Measurements from ENCODE around the gene SEMA4C. TPM values are rescaled to one million over a fixed set of nuclear protein-coding genes. Genes with fewer than 3 reads are reported as not detected.

Gene SEMA4C
- total RNA-seq = 1 to 10 TPM; 7.7 to 8.5 TPM

- intact Hi-C loops (cut with micrococcal nuclease) = no loop called here
These were observed at the start of gene SEMA4C for GRCh38 chr2:96869822-96870625. Gene SEMA4C (minus strand): TSS chr2:96870080. CDS start chr2:96867886, 2,194 bp downstream.

GRCh38 chr2:96918754-96919550 lies 49.1 kb upstream of the SEMA4C start:
- CTCF ChIA-PET = interaction anchor here (0.6 kb wide), 1 partner anchor 99 kb away, joined by 3 read pairs; no protein-coding TSS in a partner anchor
- Mint-ChIP-seq H3K9me3 (peaks cover 15% of the 10 kb centered on the region), H3K36me3 (ENCODE audit: low read depth) (no peaks in the 10 kb centered on the region), H3K4me1 (ENCODE audit: low read depth) (peaks cover 30% of the 10 kb centered on the region), H3K27ac (no peak overlapping the region), H3K4me3 (no peak overlapping the region), H3K27me3 (ENCODE audit: low read depth) (no peaks in the 10 kb centered on the region)
- intact Hi-C loops (cut with micrococcal nuclease) = no loop called here
- DNase-seq = no peak

More at GRCh38 chr2:96869822-96870625, at the start of gene SEMA4C:
- H3K9me3 Mint-ChIP-seq = no peaks in the 10 kb centered on the region
- H3K36me3 Mint-ChIP-seq (ENCODE audit: low read depth) = peaks cover 4% of the 10 kb centered on the region
- peaks cover 6% of the 10 kb centered on the region for H3K27me3 Mint-ChIP-seq (ENCODE audit: low read depth)
- H3K4me3 Mint-ChIP-seq = peak within 1 kb of the TSS; percentile 62
- H3K4me1 Mint-ChIP-seq (ENCODE audit: low read depth) = peaks cover 50% of the 10 kb centered on the region
- peak; percentile 31 for DNase-seq
- no peak within 1 kb of the TSS for H3K27ac Mint-ChIP-seq
- CTCF ChIA-PET = interaction anchor here (0.6 to 3.3 kb wide), 5 partner anchors 10 to 81 kb away, joined by 3 to 25 read pairs (median 8); partner anchors contain the start of gene ANKRD39

- Mint-ChIP-seq H3K4me1 (ENCODE audit: low read depth) (peaks cover 34% of the 10 kb centered on the region), H3K27me3 (ENCODE audit: low read depth) (no peaks in the 10 kb centered on the region), H3K36me3 (ENCODE audit: low read depth) (no peaks in the 10 kb centered on the region), H3K9me3 (peaks cover 15% of the 10 kb centered on the region), H3K4me3 (no peak overlapping the region), H3K27ac (no peak overlapping the region)
- intact Hi-C loops (cut with micrococcal nuclease) = no loop called here
- no peak for DNase-seq
- CTCF ChIA-PET = interaction anchor here (2.5 kb wide), 1 partner anchor 60 kb away, joined by 5 read pairs; the partner anchor contains the start of gene ANKRD39
These were observed 48.3 kb upstream of the SEMA4C start for GRCh38 chr2:96918092-96918753.

- Mint-ChIP-seq H3K4me1 (ENCODE audit: low read depth) (peaks cover 41% of the 10 kb centered on the region), H3K4me3 (no peak overlapping the region), H3K36me3 (ENCODE audit: low read depth) (no peaks in the 10 kb centered on the region), H3K27me3 (ENCODE audit: low read depth) (no peaks in the 10 kb centered on the region), H3K9me3 (peaks cover 15% of the 10 kb centered on the region), H3K27ac (no peak overlapping the region)
- intact Hi-C loops (cut with micrococcal nuclease) = no loop called here
- DNase-seq = no peak
- CTCF ChIA-PET = interaction anchor here (2.5 kb wide), 1 partner anchor 59 kb away, joined by 5 read pairs; the partner anchor contains the start of gene ANKRD39
These were observed 47.0 kb upstream of the SEMA4C start for GRCh38 chr2:96916646-96917543.

GRCh38 chr2:96916156-96916630 lies 46.3 kb upstream of the SEMA4C start:
- Mint-ChIP-seq H3K36me3 (ENCODE audit: low read depth) (no peaks in the 10 kb centered on the region), H3K4me3 (no peak overlapping the region), H3K27me3 (ENCODE audit: low read depth) (no peaks in the 10 kb centered on the region)

GRCh38 chr2:96914332-96914731 lies 44.5 kb upstream of the SEMA4C start:
- H3K27me3 Mint-ChIP-seq (ENCODE audit: low read depth) = no peaks in the 10 kb centered on the region
- intact Hi-C loops (cut with micrococcal nuclease) = no loop called here
- no peak for DNase-seq
- peaks cover 15% of the 10 kb centered on the region for H3K9me3 Mint-ChIP-seq
- H3K4me3 Mint-ChIP-seq = peak overlapping the region; percentile 48
- H3K4me1 Mint-ChIP-seq (ENCODE audit: low read depth) = peaks cover 54% of the 10 kb centered on the region
- peak overlapping the region; percentile 65 for H3K27ac Mint-ChIP-seq
- CTCF ChIA-PET = no interaction called here
- no peaks in the 10 kb centered on the region for H3K36me3 Mint-ChIP-seq (ENCODE audit: low read depth)

More at GRCh38 chr2:96916156-96916630, 46.3 kb upstream of the SEMA4C start:
- H3K4me1 Mint-ChIP-seq (ENCODE audit: low read depth) = peaks cover 47% of the 10 kb centered on the region
- no peak overlapping the region for H3K27ac Mint-ChIP-seq
- peaks cover 15% of the 10 kb centered on the region for H3K9me3 Mint-ChIP-seq
- DNase-seq = no peak
- intact Hi-C loops (cut with micrococcal nuclease) = no loop called here
- CTCF ChIA-PET = interaction anchor here (2.5 kb wide), 1 partner anchor 58 kb away, joined by 5 read pairs; the partner anchor contains the start of gene ANKRD39

- Mint-ChIP-seq H3K4me3 (peak overlapping the region; percentile 48), H3K27ac (peak overlapping the region; percentile 65), H3K9me3 (peaks cover 15% of the 10 kb centered on the region), H3K36me3 (ENCODE audit: low read depth) (no peaks in the 10 kb centered on the region), H3K27me3 (ENCODE audit: low read depth) (no peaks in the 10 kb centered on the region), H3K4me1 (ENCODE audit: low read depth) (peaks cover 56% of the 10 kb centered on the region)
- CTCF ChIA-PET = interaction anchor here (1.1 to 1.2 kb wide), 2 partner anchors 37 to 92 kb away, joined by 3 to 4 read pairs; no protein-coding TSS in a partner anchor
- intact Hi-C loops (cut with micrococcal nuclease) = loop anchor here (1.0 to 2.0 kb wide), 3 partner anchors 11 to 39 kb away; no protein-coding TSS in a partner anchor
- peak; percentile 75 for DNase-seq
These were observed 43.7 kb upstream of the SEMA4C start for GRCh38 chr2:96913398-96914202.

GRCh38 chr2:96913117-96913397 lies 43.2 kb upstream of the SEMA4C start:
- H3K36me3 Mint-ChIP-seq (ENCODE audit: low read depth) = no peaks in the 10 kb centered on the region
- intact Hi-C loops (cut with micrococcal nuclease) = loop anchor here (1.0 to 2.0 kb wide), 3 partner anchors 11 to 38 kb away; no protein-coding TSS in a partner anchor
- peak overlapping the region; percentile 7 for H3K27ac Mint-ChIP-seq
- peaks cover 51% of the 10 kb centered on the region for H3K4me1 Mint-ChIP-seq (ENCODE audit: low read depth)
- peak overlapping the region; percentile 48 for H3K4me3 Mint-ChIP-seq
- H3K9me3 Mint-ChIP-seq = peaks cover 12% of the 10 kb centered on the region
- no peak for DNase-seq
- no peaks in the 10 kb centered on the region for H3K27me3 Mint-ChIP-seq (ENCODE audit: low read depth)
- CTCF ChIA-PET = interaction anchor here (1.1 to 1.2 kb wide), 2 partner anchors 38 to 92 kb away, joined by 3 to 4 read pairs; no protein-coding TSS in a partner anchor

GRCh38 chr2:96912346-96913116 lies 42.7 kb upstream of the SEMA4C start:
- Mint-ChIP-seq H3K9me3 (peaks cover 12% of the 10 kb centered on the region), H3K4me3 (peak overlapping the region; percentile 48)
- no peak for DNase-seq

GRCh38 chr2:96909611-96910021 lies 39.7 kb upstream of the SEMA4C start:
- Mint-ChIP-seq H3K9me3 (no peaks in the 10 kb centered on the region), H3K4me3 (no peak overlapping the region), H3K36me3 (ENCODE audit: low read depth) (no peaks in the 10 kb centered on the region), H3K4me1 (ENCODE audit: low read depth) (peaks cover 39% of the 10 kb centered on the region), H3K27me3 (ENCODE audit: low read depth) (no peaks in the 10 kb centered on the region), H3K27ac (no peak overlapping the region)
- intact Hi-C loops (cut with micrococcal nuclease) = no loop called here
- CTCF ChIA-PET = interaction anchor here (0.6 kb wide), 1 partner anchor 9 kb away, joined by 4 read pairs; no protein-coding TSS in a partner anchor
- no peak for DNase-seq

More at GRCh38 chr2:96912346-96913116, 42.7 kb upstream of the SEMA4C start:
- H3K27me3 Mint-ChIP-seq (ENCODE audit: low read depth) = no peaks in the 10 kb centered on the region
- peaks cover 49% of the 10 kb centered on the region for H3K4me1 Mint-ChIP-seq (ENCODE audit: low read depth)
- CTCF ChIA-PET = interaction anchor here (1.2 kb wide), 1 partner anchor 38 kb away, joined by 4 read pairs; no protein-coding TSS in a partner anchor
- no peaks in the 10 kb centered on the region for H3K36me3 Mint-ChIP-seq (ENCODE audit: low read depth)
- intact Hi-C loops (cut with micrococcal nuclease) = loop anchor here (1.0 to 2.0 kb wide), 3 partner anchors 12 to 38 kb away; no protein-coding TSS in a partner anchor
- no peak overlapping the region for H3K27ac Mint-ChIP-seq
